ENCODE measurements around the gene TMED4.

DNA sequence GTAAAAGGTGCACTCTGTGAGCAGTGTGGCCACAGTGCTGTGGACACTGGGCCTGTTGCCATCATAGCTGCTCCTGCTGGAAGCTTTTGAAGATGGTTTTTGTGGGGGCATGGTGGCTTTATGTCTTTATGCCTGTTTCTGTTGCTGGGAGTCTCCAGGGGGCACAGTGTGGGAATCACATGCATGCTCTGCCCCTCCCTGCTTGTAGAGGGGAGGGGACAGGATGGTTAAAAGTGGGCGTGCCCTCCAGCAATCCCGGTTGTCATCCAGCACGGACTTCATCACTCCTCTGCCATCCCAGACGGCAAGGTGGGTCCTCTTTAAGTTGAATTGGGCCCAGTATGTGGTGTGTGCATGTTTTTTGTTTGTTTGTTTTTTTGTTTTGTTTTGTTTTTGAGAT, 44.6 kb upstream of the TMED4 start:
- TF ChIP-seq POLR2A (IDR thresholded peaks at IDR 0.05; ENCODE audit: low read length) (no peak), GATA1 (IDR thresholded peaks at IDR 0.05; ENCODE audit: low read depth, low read length) (no peak)

All from erythroblast (primary cell).